Left renal pelvis (tissue), 4 donors: ENCODE measurements around the gene LGALSL. TPM values are rescaled to one million over a fixed set of nuclear protein-coding genes. Genes with fewer than 3 reads are reported as not detected.

Experiments used
- DNase-seq, 4 donors: peaks; one replicate each; pipeline ENCODE4 v3.0.0-alpha.2; 2013; ENCODE audit warnings: low read depth in 4 of 4, low spot score in 3 of 4
- polyA plus RNA-seq, 4 donors: library from polyadenylated mRNA; unstranded; fragments of 120-200 nt; gene quantifications; one replicate each; pipeline ENCODE4 v1.2.1, GENCODE V29; 2013; ENCODE audit not compliant: insufficient read length in 4 of 4

The LGALSL gene
- polyA plus RNA-seq = 10 to 100 TPM; 34.2 to 44.5 (median 37.8) TPM

- DNase-seq = peak; percentile 51 to 67 (median 56)
Observed at GRCh38 chr2:64453770-64454385, at the start of gene LGALSL. TSS of gene LGALSL (plus strand) at chr2:64454162. CDS start at chr2:64454546, 384 bp downstream.

- DNase-seq = no peak
Observed at GRCh38 chr2:64404743-64405142, 49.2 kb upstream of the LGALSL start.

GRCh38 chr2:64405581-64406406 is 48.2 kb upstream of the LGALSL start:
- DNase-seq = no peak

GRCh38 chr2:64406407-64406774 is 47.6 kb upstream of the LGALSL start:
- DNase-seq = no peak

- no peak for DNase-seq
Observed at GRCh38 chr2:64408031-64408430, 45.9 kb upstream of the LGALSL start.

GRCh38 chr2:64410671-64411070 is 43.3 kb upstream of the LGALSL start:
- DNase-seq = no peak

GRCh38 chr2:64412671-64413070 is 41.3 kb upstream of the LGALSL start:
- DNase-seq = no peak

- no peak for DNase-seq
Observed at GRCh38 chr2:64414736-64415435, 39.1 kb upstream of the LGALSL start.

- DNase-seq = no peak
Observed at GRCh38 chr2:64417624-64418023, 36.3 kb upstream of the LGALSL start.

GRCh38 chr2:64419596-64420165 is 34.3 kb upstream of the LGALSL start:
- no peak for DNase-seq

GRCh38 chr2:64420677-64421076 is 33.3 kb upstream of the LGALSL start:
- no peak for DNase-seq

GRCh38 chr2:64421201-64421600 is 32.8 kb upstream of the LGALSL start:
- DNase-seq = no peak

GRCh38 chr2:64422466-64422865 is 31.5 kb upstream of the LGALSL start:
- no peak for DNase-seq

- DNase-seq = no peak
Observed at GRCh38 chr2:64423303-64423702, 30.7 kb upstream of the LGALSL start.

GRCh38 chr2:64424416-64424987 is 29.5 kb upstream of the LGALSL start:
- DNase-seq = no peak

- no peak for DNase-seq
Observed at GRCh38 chr2:64426183-64426952, 27.6 kb upstream of the LGALSL start.

GRCh38 chr2:64434039-64434657 is 19.8 kb upstream of the LGALSL start:
- no peak for DNase-seq

- DNase-seq = no peak
Observed at GRCh38 chr2:64437883-64438282, 16.1 kb upstream of the LGALSL start.

GRCh38 chr2:64439194-64439593 is 14.8 kb upstream of the LGALSL start:
- no peak for DNase-seq

- DNase-seq = no peak
Observed at GRCh38 chr2:64440843-64441242, 13.1 kb upstream of the LGALSL start.
